ENCODE measurements around the gene GRAP2.

- TF ChIP-seq CTCF (CRISPR knock-in tag; IDR thresholded peaks at IDR 0.05) (no peak), ATF4 (CRISPR knock-in tag; IDR thresholded peaks at IDR 0.05) (no peak), REST (IDR thresholded peaks at IDR 0.05; ENCODE audit: borderline replicate concordance in 1 of 2, low read depth in 1 of 2, low read length in 2 of 2) (no peak), IRX3 (CRISPR knock-in tag; IDR thresholded peaks at IDR 0.05; ENCODE audit: borderline replicate concordance, low read depth) (no peak), SIN3A (IDR thresholded peaks at IDR 0.05; ENCODE audit: borderline replicate concordance, low read depth, low read length) (no peak), EZH2 (conservative IDR thresholded peaks at IDR 0.05; ENCODE audit: low read depth, low read length) (no peak), ZNF747 (CRISPR knock-in tag; IDR thresholded peaks at IDR 0.05; ENCODE audit: borderline replicate concordance) (no peak)
These were observed 5.2 kb upstream of the GRAP2 start for GRCh38 chr22:39895682-39896081.

Measured in HepG2 (cell line).